HEK293 (cell line): Measurements from ENCODE around the gene ZFP36L1.

Experiments
- CTCF ChIA-PET: fragments of 350-600 bp; formaldehyde crosslinking; extraction: SDS; loops from one replicate; lab custom pipeline; 2021; ENCODE audit warnings: antibody characterized with exemption; lab: Yijun Ruan, JAX
- POLR2A ChIA-PET: fragments of 300-600 bp; formaldehyde crosslinking; extraction: SDS; loops from one replicate; lab custom pipeline; 2020; ENCODE audit warnings: antibody characterized with exemption, inconsistent platforms; lab: Yijun Ruan, JAX
- H3K27ac ChIP-seq: fragments of 200-500 bp; sonication (Bioruptor generic); 2 replicates; pipeline ENCODE4 v1.5.1; 2014; ENCODE audit warnings: low read depth, low read length, control low read depth, inconsistent platforms; ENCODE audit errors: extremely low read depth
- H3K36me3 ChIP-seq, 2 experiments: fragments of 200-500 bp in 1 of 2; sonication (Bioruptor generic) in 1 of 2; 1 replicate in 1 of 2; 2 replicates in 1 of 2; pipeline ENCODE4 v1.5.1; 2014 to 2017; ENCODE audit warnings: inconsistent platforms in 2 of 2, low read length in 2 of 2; ENCODE audit not compliant: control insufficient read depth in 2 of 2, insufficient read depth in 1 of 2
- H3K4me1 ChIP-seq: fragments of 200-500 bp; sonication (Bioruptor generic); 2 replicates; pipeline ENCODE4 v1.5.1; 2014; ENCODE audit warnings: mild to moderate bottlenecking, low read length, inconsistent platforms; ENCODE audit not compliant: control insufficient read depth, insufficient read depth
- H3K4me3 ChIP-seq: 2 replicates; pipeline ENCODE4 v1.5.1; 2011; ENCODE audit warnings: low read depth, mild to moderate bottlenecking, control low read depth, low read length, moderate library complexity
- H3K9me3 ChIP-seq: fragments of 200-500 bp; sonication (Bioruptor generic); 2 replicates; pipeline ENCODE4 v1.5.1; 2014; ENCODE audit warnings: low read depth, low read length, inconsistent platforms; ENCODE audit not compliant: control insufficient read depth, insufficient read depth
- MZF1 ChIP-seq: fragments of 450-650 bp; formaldehyde crosslinking; IDR thresholded peaks from 2 replicates; pipeline ENCODE4 v1.5.1; 2017; ENCODE audit warnings: missing biosample characterization, missing genetic modification characterization, borderline replicate concordance
- PATZ1 ChIP-seq: fragments of 450-650 bp; formaldehyde crosslinking; IDR thresholded peaks from 2 replicates; pipeline ENCODE4 v1.5.1; 2016; ENCODE audit warnings: missing biosample characterization, missing genetic modification characterization
- REPIN1 ChIP-seq: fragments of 450-650 bp; formaldehyde crosslinking; IDR thresholded peaks from 2 replicates; pipeline ENCODE4 v1.5.1; 2017; ENCODE audit warnings: missing biosample characterization, missing genetic modification characterization, low read depth
- REST ChIP-seq: fragments of 450-650 bp; formaldehyde crosslinking; IDR thresholded peaks from 2 replicates; pipeline ENCODE4 v1.5.1; 2016; ENCODE audit warnings: missing biosample characterization, missing genetic modification characterization
- SP3 ChIP-seq: fragments of 450-650 bp; formaldehyde crosslinking; IDR thresholded peaks from 2 replicates; pipeline ENCODE4 v1.5.1; 2016; ENCODE audit warnings: missing biosample characterization, missing genetic modification characterization
- SP7 ChIP-seq: fragments of 450-650 bp; formaldehyde crosslinking; IDR thresholded peaks from 2 replicates; pipeline ENCODE4 v1.5.1; 2016; ENCODE audit warnings: missing biosample characterization, missing genetic modification characterization
- ZBTB1 ChIP-seq: fragments of 450-650 bp; formaldehyde crosslinking; IDR thresholded peaks from 2 replicates; pipeline ENCODE4 v1.5.1; 2016; ENCODE audit warnings: missing biosample characterization, missing genetic modification characterization
- ZBTB11 ChIP-seq: fragments of 450-650 bp; formaldehyde crosslinking; conservative IDR thresholded peaks from 2 replicates; pipeline ENCODE4 v1.5.1; 2016; ENCODE audit warnings: low read depth, missing biosample characterization, missing genetic modification characterization
- ZNF133 ChIP-seq: fragments of 450-650 bp; formaldehyde crosslinking; IDR thresholded peaks from 2 replicates; pipeline ENCODE4 v1.5.1; 2016; ENCODE audit warnings: missing biosample characterization, missing genetic modification characterization
- ZNF140 ChIP-seq: fragments of 450-650 bp; formaldehyde crosslinking; IDR thresholded peaks from 2 replicates; pipeline ENCODE4 v1.5.1; 2016; ENCODE audit warnings: missing biosample characterization, missing genetic modification characterization
- ZNF157 ChIP-seq: fragments of 450-650 bp; formaldehyde crosslinking; IDR thresholded peaks from 2 replicates; pipeline ENCODE4 v1.5.1; 2016; ENCODE audit warnings: missing biosample characterization, missing genetic modification characterization
- ZNF175 ChIP-seq: fragments of 450-650 bp; formaldehyde crosslinking; IDR thresholded peaks from 2 replicates; pipeline ENCODE4 v1.5.1; 2016; ENCODE audit warnings: missing biosample characterization, missing genetic modification characterization
- ZNF211 ChIP-seq: fragments of 450-650 bp; formaldehyde crosslinking; IDR thresholded peaks from 2 replicates; pipeline ENCODE4 v1.5.1; 2016; ENCODE audit warnings: low read depth, missing biosample characterization, missing genetic modification characterization
- ZNF214 ChIP-seq: fragments of 450-650 bp; formaldehyde crosslinking; IDR thresholded peaks from 2 replicates; pipeline ENCODE4 v1.5.1; 2017; ENCODE audit warnings: missing biosample characterization, mild to moderate bottlenecking, missing genetic modification characterization, borderline replicate concordance
- ZNF221 ChIP-seq: fragments of 450-650 bp; formaldehyde crosslinking; IDR thresholded peaks from 2 replicates; pipeline ENCODE4 v1.5.1; 2017; ENCODE audit warnings: missing biosample characterization, missing genetic modification characterization, borderline replicate concordance
- ZNF311 ChIP-seq: fragments of 450-650 bp; formaldehyde crosslinking; IDR thresholded peaks from 2 replicates; pipeline ENCODE4 v1.5.1; 2017; ENCODE audit warnings: missing biosample characterization, missing genetic modification characterization, borderline replicate concordance
- ZNF350 ChIP-seq: fragments of 450-650 bp; formaldehyde crosslinking; IDR thresholded peaks from 2 replicates; pipeline ENCODE4 v1.5.0; 2017; ENCODE audit warnings: missing biosample characterization, mild to moderate bottlenecking, missing genetic modification characterization
- ZNF362 ChIP-seq: fragments of 450-650 bp; formaldehyde crosslinking; IDR thresholded peaks from 2 replicates; pipeline ENCODE4 v1.5.1; 2016; ENCODE audit warnings: missing biosample characterization, missing genetic modification characterization
- ZNF394 ChIP-seq: fragments of 450-650 bp; formaldehyde crosslinking; IDR thresholded peaks from 2 replicates; pipeline ENCODE4 v1.5.1; 2016; ENCODE audit warnings: missing biosample characterization, missing genetic modification characterization, mild to moderate bottlenecking, moderate library complexity, borderline replicate concordance
- ZNF513 ChIP-seq: fragments of 450-650 bp; IDR thresholded peaks from 2 replicates; pipeline ENCODE4 v1.5.1; 2018; ENCODE audit warnings: missing biosample characterization, missing genetic modification characterization
- ZNF701 ChIP-seq: fragments of 450-650 bp; formaldehyde crosslinking; IDR thresholded peaks from 2 replicates; pipeline ENCODE4 v1.5.1; 2016; ENCODE audit warnings: missing biosample characterization, missing genetic modification characterization
- ZNF768 ChIP-seq: fragments of 450-650 bp; formaldehyde crosslinking; IDR thresholded peaks from 2 replicates; pipeline ENCODE4 v1.5.1; 2018; ENCODE audit warnings: missing biosample characterization, mild to moderate bottlenecking, missing genetic modification characterization

The ZFP36L1 gene

GRCh38 chr14:68770051-68770450, 22.8 kb downstream of the ZFP36L1 start (continued):
- TF ChIP-seq ZNF362 (tag by site-specific recombination) = no peak
- TF ChIP-seq ZNF311 (tag by site-specific recombination) = no peak
- no peak for TF ChIP-seq ZNF214 (tag by site-specific recombination)
- TF ChIP-seq ZNF768 (tag by site-specific recombination) = no peak
- no peak for TF ChIP-seq ZNF133 (tag by site-specific recombination)

GRCh38 chr14:68768316-68768715, 24.6 kb downstream of the ZFP36L1 start:
- Histone ChIP-seq H3K4me1 (peaks cover 1% of the 10 kb centered on the region; the same call in 1 of the 2 replicates), H3K36me3 (no peaks in the 10 kb centered on the region), H3K9me3 (no peaks in the 10 kb centered on the region), H3K4me3 (no peak overlapping the region), H3K27ac (no peak overlapping the region)
- ChIA-PET POLR2A (interaction anchor here (0.6 kb wide), 1 partner anchor 493 kb away, joined by 3 read pairs; no protein-coding TSS in a partner anchor), CTCF (interaction anchor here (1.0 kb wide), 1 partner anchor 8 kb away, joined by 3 read pairs; no protein-coding TSS in a partner anchor)
- TF ChIP-seq ZNF513 = no peak
- TF ChIP-seq REST (tag by site-specific recombination) = no peak
- no peak for TF ChIP-seq ZNF394 (tag by site-specific recombination)
- no peak for TF ChIP-seq ZNF157
- no peak for TF ChIP-seq ZNF221 (tag by site-specific recombination)
- TF ChIP-seq ZNF211 = no peak

- Histone ChIP-seq H3K9me3 (no peaks in the 10 kb centered on the region), H3K36me3 (no peaks in the 10 kb centered on the region), H3K27ac (no peak overlapping the region), H3K4me1 (peaks cover 8% of the 10 kb centered on the region), H3K4me3 (no peak overlapping the region)
- CTCF ChIA-PET = interaction anchor here (0.9 to 1.0 kb wide), 2 partner anchors 9 to 12 kb away, joined by 3 read pairs; no protein-coding TSS in a partner anchor
- POLR2A ChIA-PET = no interaction called here
- TF ChIP-seq ZNF701 (tag by site-specific recombination) (no peak), ZNF350 (tag by site-specific recombination) (no peak), ZNF175 (no peak), MZF1 (tag by site-specific recombination) (no peak), ZBTB11 (no peak), ZBTB1 (no peak), REPIN1 (tag by site-specific recombination) (no peak), PATZ1 (no peak), SP7 (tag by site-specific recombination) (no peak), SP3 (no peak), ZNF140 (tag by site-specific recombination) (no peak)
Observed at GRCh38 chr14:68767248-68767645, 25.6 kb downstream of the ZFP36L1 start.
